Ishikawa (cell line): Measurements from ENCODE around the gene KRT39.

Source experiments
- CREB1 ChIP-seq: IDR thresholded peaks from 2 replicates; pipeline ENCODE4 v1.6.1; 2012; ENCODE audit warnings: low read depth
- EGR1 ChIP-seq: IDR thresholded peaks from 2 replicates; pipeline ENCODE4 v1.6.1; 2012
- EP300 ChIP-seq: IDR thresholded peaks from 2 replicates; pipeline ENCODE4 v1.6.1; 2012; ENCODE audit warnings: borderline replicate concordance
- MAX ChIP-seq: IDR thresholded peaks from 2 replicates; pipeline ENCODE4 v1.6.1; 2012
- TAF1 ChIP-seq: IDR thresholded peaks from 2 replicates; pipeline ENCODE4 v1.6.1; 2012; ENCODE audit warnings: low read depth, mild to moderate bottlenecking
- TEAD4 ChIP-seq: IDR thresholded peaks from 2 replicates; pipeline ENCODE4 v1.6.1; 2012
- USF1 ChIP-seq: IDR thresholded peaks from 2 replicates; pipeline ENCODE4 v1.6.1; 2012
- YY1 ChIP-seq: IDR thresholded peaks from 2 replicates; pipeline ENCODE4 v1.6.1; 2012; ENCODE audit warnings: low read depth
- ZBTB7A ChIP-seq: IDR thresholded peaks from 2 replicates; pipeline ENCODE4 v1.6.1; 2012; ENCODE audit warnings: low read depth

- TF ChIP-seq YY1 (no peak), EP300 (no peak), CREB1 (no peak), EGR1 (no peak), TEAD4 (no peak), ZBTB7A (no peak), USF1 (no peak), TAF1 (no peak), MAX (no peak)
These were observed 7.6 kb upstream of the KRT39 start for GRCh38 chr17:40974366-40974765.
